CD4-positive, alpha-beta T cell (primary cell): ENCODE measurements around the gene UGT1A6. TPM values are rescaled to one million over a fixed set of nuclear protein-coding genes. Genes with fewer than 3 reads are reported as not detected.

ENCODE experiments used
- ATAC-seq: fragments of 200-7000 bp; cut with Tn5 transposase; one replicate; pipeline ENCODE4 v1.10.0; 2022; ENCODE audit warnings: mild to moderate bottlenecking; ENCODE audit not compliant: poor library complexity
- CTCF ChIA-PET: fragments of 350-600 bp; sonication (Branson Sonifier 250); formaldehyde crosslinking; loops from one replicate; lab custom pipeline; 2021; ENCODE audit warnings: antibody characterized with exemption, inconsistent platforms; lab: Charles Lee
- POLR2A ChIA-PET: fragments of 350-600 bp; sonication (Branson Sonifier 250); formaldehyde crosslinking; loops from one replicate; lab custom pipeline; 2021; ENCODE audit warnings: antibody characterized with exemption, inconsistent platforms; lab: Charles Lee
- DNase-seq, 14 experiments: peaks; one replicate each; pipeline ENCODE4 v3.0.0-alpha.2; 2013 to 2020; ENCODE audit warnings: mixed read lengths in 2 of 14
- H3K27ac ChIP-seq, 2 donors: one replicate each; pipeline versions ENCODE4 v1.5.1 to v1.7.0; 2013; ENCODE audit warnings: low read length in 2 of 2, low read depth in 1 of 2, mild to moderate bottlenecking in 1 of 2
- H3K27me3 ChIP-seq, 2 experiments: 1 replicate in 1 of 2; 2 replicates in 1 of 2; pipeline versions ENCODE4 v1.6.1 to v1.7.0; 2013; ENCODE audit warnings: low read length in 2 of 2, control low read depth in 1 of 2, mild to moderate bottlenecking in 1 of 2, moderate library complexity in 1 of 2; ENCODE audit not compliant: insufficient read depth in 2 of 2, control insufficient read depth in 1 of 2
- H3K36me3 ChIP-seq: one replicate; pipeline ENCODE4 v1.6.1; 2013; ENCODE audit warnings: low read length, control low read depth; ENCODE audit not compliant: insufficient read depth
- H3K4me1 ChIP-seq: one replicate; pipeline ENCODE4 v1.6.1; 2013; ENCODE audit warnings: low read length, control low read depth; ENCODE audit not compliant: insufficient read depth
- H3K4me3 ChIP-seq: one replicate; pipeline ENCODE4 v1.5.1; 2013; ENCODE audit warnings: mild to moderate bottlenecking, low read length, moderate library complexity
- H3K9me3 ChIP-seq, 2 experiments: 1 replicate in 1 of 2; 2 replicates in 1 of 2; pipeline versions ENCODE4 v1.6.1 to v1.7.0; 2013; ENCODE audit warnings: low read length in 2 of 2, mild to moderate bottlenecking in 2 of 2, control low read depth in 1 of 2, moderate library complexity in 1 of 2; ENCODE audit not compliant: control insufficient read depth in 1 of 2, insufficient read depth in 1 of 2
- H3K27ac Mint-ChIP-seq: one replicate; pipeline ENCODE4 v1.8.0; 2020; ENCODE audit warnings: mixed read lengths
- H3K27me3 Mint-ChIP-seq: one replicate; pipeline ENCODE4 v1.8.0; 2021; ENCODE audit warnings: mixed read lengths
- H3K36me3 Mint-ChIP-seq: one replicate; pipeline ENCODE4 v1.8.0; 2021; ENCODE audit warnings: low read depth, mixed read lengths
- H3K4me1 Mint-ChIP-seq: one replicate; pipeline ENCODE4 v1.8.0; 2021; ENCODE audit warnings: low read depth, mixed read lengths
- H3K4me3 Mint-ChIP-seq: one replicate; pipeline ENCODE4 v1.8.0; 2020; ENCODE audit warnings: mild to moderate bottlenecking, mixed read lengths
- H3K9me3 Mint-ChIP-seq: one replicate; pipeline ENCODE4 v1.8.0; 2020; ENCODE audit warnings: mixed read lengths
- CTCF ChIP-seq: fragments of 200-600 bp; IDR thresholded peaks from one replicate; pipeline ENCODE4 v1.8.0; 2022; ENCODE audit warnings: antibody characterized with exemption, mild to moderate bottlenecking
- intact Hi-C, 2 experiments: fragments of 100-400 bp; cut with DNase I in 1 of 2; cut with micrococcal nuclease in 1 of 2; formaldehyde crosslinking; loops; one replicate each; pipeline versions ENCODE4 v1.15.1 to v1.9.0; 2023 to 2025; cut with DNase I, micrococcal nuclease
- total RNA-seq, 174 experiments: library from RNA in 2 of 174; stranded (reverse) in 2 of 174; gene quantifications; one replicate each; pipeline ENCODE4 v1.2.3 and lab custom pipeline; 2021 to 2026

The UGT1A6 gene
- total RNA-seq, 2 experiments from 2014 or later: not detected

- Mint-ChIP-seq H3K9me3 (peaks cover 3% of the 10 kb centered on the region), H3K4me3 (no peak overlapping the region), H3K27ac (no peak overlapping the region), H3K27me3 (peaks cover 31% of the 10 kb centered on the region), H3K4me1 (no peaks in the 10 kb centered on the region), H3K36me3 (no peaks in the 10 kb centered on the region)
- Histone ChIP-seq H3K27ac (no peak overlapping the region), H3K4me1 (no peaks in the 10 kb centered on the region), H3K4me3 (no peak overlapping the region), H3K27me3 (peaks cover 4 to 6% of the 10 kb centered on the region in 2 experiments), H3K9me3 (peaks cover 3 to 4% of the 10 kb centered on the region in 2 experiments), H3K36me3 (no peaks in the 10 kb centered on the region)
- POLR2A ChIA-PET: no interaction called here
- CTCF ChIA-PET: no interaction called here
- intact Hi-C loops: no loop called here
- no peak for ATAC-seq
- no peak for TF ChIP-seq CTCF
- DNase-seq: no peak
Observed at GRCh38 chr2:233707940-233708644, 15.4 kb downstream of the UGT1A6 start.

GRCh38 chr2:233708942-233709341 lies 16.3 kb downstream of the UGT1A6 start:
- Mint-ChIP-seq H3K4me1 (no peaks in the 10 kb centered on the region), H3K4me3 (no peak overlapping the region), H3K9me3 (peaks cover 3% of the 10 kb centered on the region), H3K27me3 (peaks cover 35% of the 10 kb centered on the region), H3K27ac (no peak overlapping the region), H3K36me3 (no peaks in the 10 kb centered on the region)
- H3K27ac ChIP-seq: no peak overlapping the region
- intact Hi-C loops: no loop called here
- H3K9me3 ChIP-seq: peaks cover under 1 to 4% of the 10 kb centered on the region in 2 experiments
- H3K36me3 ChIP-seq: no peaks in the 10 kb centered on the region
- H3K4me1 ChIP-seq: no peaks in the 10 kb centered on the region
- no peak for DNase-seq
- TF ChIP-seq CTCF: no peak
- POLR2A ChIA-PET: no interaction called here
- CTCF ChIA-PET: no interaction called here
- ATAC-seq: no peak
- H3K27me3 ChIP-seq: peaks cover 4 to 6% of the 10 kb centered on the region in 2 experiments
- no peak overlapping the region for H3K4me3 ChIP-seq

- H3K36me3 Mint-ChIP-seq: no peaks in the 10 kb centered on the region
- Histone ChIP-seq H3K27ac (no peak overlapping the region), H3K9me3 (no peaks in the 10 kb centered on the region), H3K4me3 (no peak overlapping the region), H3K36me3 (no peaks in the 10 kb centered on the region), H3K27me3 (peaks cover 4 to 6% of the 10 kb centered on the region in 2 experiments), H3K4me1 (no peaks in the 10 kb centered on the region)
- no peaks in the 10 kb centered on the region for H3K4me1 Mint-ChIP-seq
- DNase-seq: peak; percentile 44 to 73 (median 58)
- POLR2A ChIA-PET: no interaction called here
- peak; percentile 78 for TF ChIP-seq CTCF
- intact Hi-C loops: loop anchor here (5.0 to 10.0 kb wide), 4 partner anchors 309 to 949 kb away; no protein-coding TSS in a partner anchor
- H3K4me3 Mint-ChIP-seq: no peak overlapping the region
- CTCF ChIA-PET: no interaction called here
- H3K27me3 Mint-ChIP-seq: peaks cover 29% of the 10 kb centered on the region
- peak; percentile 62 for ATAC-seq
- H3K27ac Mint-ChIP-seq: no peak overlapping the region
- no peaks in the 10 kb centered on the region for H3K9me3 Mint-ChIP-seq
Observed at GRCh38 chr2:233711312-233712008, 18.8 kb downstream of the UGT1A6 start.
